OCI-LY7 (cell line): ENCODE results near the gene PSMA6.

Experiments
- CTCF ChIP-seq: fragments of 200-600 bp; sonication (generic); conservative IDR thresholded peaks from 2 replicates; pipeline ENCODE4 v1.5.1; 2014; ENCODE audit warnings: mild to moderate bottlenecking, antibody characterized with exemption, low read length, moderate library complexity, mixed read lengths
- EZH2phosphoT487 ChIP-seq: fragments of 200-600 bp; sonication (generic); IDR thresholded peaks from 2 replicates; pipeline ENCODE4 v1.6.1; 2018; ENCODE audit warnings: low read depth, borderline replicate concordance, mild to moderate bottlenecking, mixed run types, antibody characterized with exemption, low read length, moderate library complexity, mixed read lengths

GRCh38 chr14:35366056-35366451 is 73.9 kb downstream of the PSMA6 start:
- TF ChIP-seq CTCF (no peak), EZH2phosphoT487 (no peak)
